Heart left ventricle (tissue), 16 donors: ENCODE data around the gene ARL11. TPM values are rescaled to one million over a fixed set of nuclear protein-coding genes. Genes with fewer than 3 reads are reported as not detected.

Experiments used
- ATAC-seq, 4 donors: fragments of 200-7000 bp; cut with Tn5 transposase; one replicate each; pipeline ENCODE4 v1.9.1; 2020 to 2022; ENCODE audit warnings: moderate library complexity in 4 of 4, mild to moderate bottlenecking in 3 of 4, moderate number of reproducible peaks in 1 of 4
- DNase-seq, 5 donors: peaks; one replicate each; pipeline ENCODE4 v3.0.0-alpha.2; 2020
- H3K27ac ChIP-seq, 12 donors: fragments of 200-600 bp; sonication (generic) in 4 of 12; one replicate each; pipeline versions ENCODE4 v1.5.0 to v1.8.0; 2016 to 2022; ENCODE audit warnings: mild to moderate bottlenecking in 2 of 12
- H3K27me3 ChIP-seq, 9 donors: fragments of 200-600 bp; sonication (generic) in 2 of 9; one replicate each; pipeline versions ENCODE4 v1.5.1 to v1.8.0; 2016 to 2022; ENCODE audit warnings: mild to moderate bottlenecking in 3 of 9
- H3K36me3 ChIP-seq, 9 donors: fragments of 200-600 bp; sonication (generic) in 2 of 9; one replicate each; pipeline versions ENCODE4 v1.5.0 to v1.8.0; 2018 to 2022; ENCODE audit warnings: mild to moderate bottlenecking in 2 of 9
- H3K4me1 ChIP-seq, 12 donors: fragments of 200-600 bp; sonication (generic) in 4 of 12; one replicate each; pipeline versions ENCODE4 v1.5.0 to v1.8.0; 2016 to 2022; ENCODE audit warnings: mild to moderate bottlenecking in 3 of 12
- H3K4me3 ChIP-seq, 12 donors: fragments of 200-600 bp; sonication (generic) in 4 of 12; one replicate each; pipeline versions ENCODE4 v1.5.0 to v1.8.0; 2017 to 2022; ENCODE audit warnings: mild to moderate bottlenecking in 9 of 12, moderate library complexity in 4 of 12
- H3K9me3 ChIP-seq, 12 donors: fragments of 200-600 bp; sonication (generic) in 4 of 12; one replicate each; pipeline versions ENCODE4 v1.5.0 to v1.8.0; 2016 to 2022; ENCODE audit warnings: mild to moderate bottlenecking in 1 of 12
- POLR2A ChIP-seq, 2 donors: fragments of 450-650 bp; IDR thresholded peaks; one replicate each; pipeline ENCODE4 v1.6.1; 2017; ENCODE audit warnings: antibody characterized with exemption in 2 of 2, mild to moderate bottlenecking in 2 of 2, moderate library complexity in 2 of 2
- WGBS, 4 donors: extraction: QIAGEN DNeasy Blood & Tissue Kit in 2 of 4; methylation state at CpG; one replicate each; pipeline versions ENCODE4 v1.1.5 to v1.1.7; 2013 to 2018; 5-methylcytosine and 5-hydroxymethylcytosine counted together
- intact Hi-C, 10 donors: fragments of 100-400 bp; cut with DNase I; formaldehyde crosslinking; loops; one replicate each; pipeline versions ENCODE4 v1.11.1 to v1.14.2; 2022
- polyA plus RNA-seq, 2 donors: library from polyadenylated mRNA; stranded (reverse); fragments of 200-250 nt; gene quantifications; one replicate each; pipeline ENCODE4 v1.2.3, GENCODE V29; 2013
- total RNA-seq, 9 donors: library from RNA; depleted of rRNA in 2 of 9; stranded (reverse); fragments of >200 nt in 2 of 9; fragmentation: NEBNext Ultra II Directional in 3 of 9; extraction: Animal tissue kit (Norgen Biotek cat#: 25700) in 3 of 9; gene quantifications; one replicate each; pipeline versions ENCODE4 v1.1.0 to v1.2.4, GENCODE V29; 2016 to 2023
- TF ChIP-seq, protein P1 (sequence below), 12 donors: fragments of 200-600 bp; sonication (generic) in 4 of 12; IDR thresholded peaks; one replicate each; pipeline versions ENCODE4 v1.5.0 to v1.8.0; 2018 to 2022; ENCODE audit warnings: antibody characterized with exemption in 12 of 12, mild to moderate bottlenecking in 5 of 12
- donor health status: ischemic (EF 13 %, LVEDD 7.1; RV severe dilation, severe dysfunction).
- donor health status: healthy with polysubstance abuse.
- donor health status: DM: no; HTN: yes; CAD: no.
- donor health status: DM: no; HTN: no; CAD: no.
- donor health status: ischemic (EF 25% LVEDD 6.9; RV normal size, moderate dysfunction).
- donor health status: ischemic (EF 25% LVEDD 5.7; RV mildly dilated, moderate dysfunction).
- donor health status: healthy.
- donor health status: DM: yes; HTN: yes; CAD: no.
- donor health status: ischemic (EF 35%, LVEDD 5.7; RV mildly dilated, moderate dysfunction).
- donor health status: nonischemic (EF 11% LVEDD 7.7; RV severe dilation, severe dysfunction).
- donor health status: DM: yes; HTN: yes; CAD: no.
- donor health status: PGD.
- donor health status: ischemic (EF 29% LVEDD 5.4; RV normal size, mild dysfunction).
- donor health status: nonischemic (EF 23%, LVEDD 6.1; RV moderate dilation, normal function).

ARL11 gene
- total and polyA plus RNA-seq, 11 donors = 0.13 to 3.0 (median 0.32) TPM

DNA sequence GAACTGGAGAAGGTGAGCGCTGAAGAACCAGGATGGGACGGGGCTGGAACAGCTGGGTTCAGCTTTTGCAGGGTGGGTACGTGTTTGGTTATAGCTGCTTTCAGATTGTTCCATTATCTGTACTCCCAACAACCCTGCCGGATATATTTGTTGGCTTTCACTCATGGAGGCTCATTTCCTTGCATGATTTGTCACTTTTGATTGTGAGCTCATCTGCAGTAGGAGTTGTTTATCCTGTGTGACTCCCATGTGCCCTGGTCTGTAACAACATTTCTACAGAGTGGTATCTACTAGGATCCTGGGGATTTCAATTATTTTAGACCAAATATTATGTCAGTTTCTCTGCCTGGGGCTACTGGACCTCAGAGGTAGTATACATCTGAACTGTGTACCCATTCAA, 5.4 kb downstream of the ARL11 start:
- no peak overlapping the region for H3K4me3 ChIP-seq
- no peak for ATAC-seq
- H3K9me3 ChIP-seq = no peaks in the 10 kb centered on the region
- no peak for TF ChIP-seq POLR2A (IDR thresholded peaks at IDR 0.05)
- TF ChIP-seq, protein P1, sequence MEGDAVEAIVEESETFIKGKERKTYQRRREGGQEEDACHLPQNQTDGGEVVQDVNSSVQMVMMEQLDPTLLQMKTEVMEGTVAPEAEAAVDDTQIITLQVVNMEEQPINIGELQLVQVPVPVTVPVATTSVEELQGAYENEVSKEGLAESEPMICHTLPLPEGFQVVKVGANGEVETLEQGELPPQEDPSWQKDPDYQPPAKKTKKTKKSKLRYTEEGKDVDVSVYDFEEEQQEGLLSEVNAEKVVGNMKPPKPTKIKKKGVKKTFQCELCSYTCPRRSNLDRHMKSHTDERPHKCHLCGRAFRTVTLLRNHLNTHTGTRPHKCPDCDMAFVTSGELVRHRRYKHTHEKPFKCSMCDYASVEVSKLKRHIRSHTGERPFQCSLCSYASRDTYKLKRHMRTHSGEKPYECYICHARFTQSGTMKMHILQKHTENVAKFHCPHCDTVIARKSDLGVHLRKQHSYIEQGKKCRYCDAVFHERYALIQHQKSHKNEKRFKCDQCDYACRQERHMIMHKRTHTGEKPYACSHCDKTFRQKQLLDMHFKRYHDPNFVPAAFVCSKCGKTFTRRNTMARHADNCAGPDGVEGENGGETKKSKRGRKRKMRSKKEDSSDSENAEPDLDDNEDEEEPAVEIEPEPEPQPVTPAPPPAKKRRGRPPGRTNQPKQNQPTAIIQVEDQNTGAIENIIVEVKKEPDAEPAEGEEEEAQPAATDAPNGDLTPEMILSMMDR (IDR thresholded peaks at IDR 0.05) = no peak
- 55 to 76% (median 71%) methylated on average over 4 of the region's 4 CpGs for WGBS, 4 donors
- H3K4me1 ChIP-seq = peaks cover 0 to 54% (median 10%) of the 10 kb centered on the region in 12 donors
- H3K36me3 ChIP-seq = no peaks in the 10 kb centered on the region
- no peaks in the 10 kb centered on the region for H3K27me3 ChIP-seq
- no peak for DNase-seq
- intact Hi-C loops = no loop called here
- no peak overlapping the region for H3K27ac ChIP-seq

DNA sequence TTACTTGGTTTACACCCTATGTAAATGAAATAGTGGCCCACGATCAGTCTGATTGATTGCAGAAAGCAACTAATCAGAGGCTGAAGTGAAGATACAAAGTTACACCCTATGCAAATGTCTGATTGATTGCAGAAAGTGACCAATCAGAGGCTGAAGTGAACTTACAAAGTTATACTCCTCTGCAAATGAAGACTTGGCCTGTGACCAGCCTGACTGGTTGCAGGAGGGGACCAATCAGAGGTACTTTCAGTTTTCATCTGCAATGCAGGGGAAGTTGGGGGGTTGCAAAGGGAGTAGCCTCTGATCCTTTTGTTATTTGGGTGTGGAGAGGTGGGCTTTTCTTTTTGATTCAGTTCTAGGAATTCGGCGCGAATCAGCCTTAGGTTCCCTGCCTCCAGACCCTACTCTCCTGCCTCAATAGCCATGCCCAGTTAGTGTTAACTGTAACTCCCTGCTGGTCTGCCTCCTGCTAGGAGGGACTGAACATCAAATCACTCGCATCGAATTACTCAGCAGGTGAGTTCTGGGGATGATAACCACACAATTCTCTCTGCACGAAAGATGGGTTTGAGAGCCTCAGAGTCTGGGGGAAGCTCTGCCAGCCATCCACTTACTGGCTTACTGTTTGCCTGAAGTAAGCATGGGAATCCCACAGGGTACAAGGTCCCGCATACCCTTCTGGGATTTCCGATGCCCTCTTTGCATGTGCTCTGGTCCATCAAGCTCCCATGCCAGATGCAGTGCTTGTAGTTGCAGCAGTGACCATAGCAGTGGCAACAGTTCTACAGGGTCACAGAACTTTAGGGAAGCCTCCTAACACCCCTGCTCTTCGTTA, 7.5 kb downstream of the ARL11 start:
- Histone ChIP-seq H3K27ac (peak overlapping the region in 2 of 12 donors; percentile 12 to 42), H3K9me3 (no peaks in the 10 kb centered on the region), H3K4me3 (peak overlapping the region in 9 of 12 donors; percentile 19 to 51 (median 31)), H3K27me3 (no peaks in the 10 kb centered on the region), H3K4me1 (peaks cover 0 to 36% (median 3%) of the 10 kb centered on the region in 12 donors), H3K36me3 (no peaks in the 10 kb centered on the region)
- DNase-seq = peak in 2 of 5 donors; percentile 44 to 54
- WGBS, 4 donors = 54 to 68% (median 64%) methylated on average over 10 of the region's 10 CpGs
- TF ChIP-seq, protein P1 (IDR thresholded peaks at IDR 0.05) = no peak
- TF ChIP-seq POLR2A (IDR thresholded peaks at IDR 0.05) = no peak
- no peak for ATAC-seq
- intact Hi-C loops = no loop called here

DNA sequence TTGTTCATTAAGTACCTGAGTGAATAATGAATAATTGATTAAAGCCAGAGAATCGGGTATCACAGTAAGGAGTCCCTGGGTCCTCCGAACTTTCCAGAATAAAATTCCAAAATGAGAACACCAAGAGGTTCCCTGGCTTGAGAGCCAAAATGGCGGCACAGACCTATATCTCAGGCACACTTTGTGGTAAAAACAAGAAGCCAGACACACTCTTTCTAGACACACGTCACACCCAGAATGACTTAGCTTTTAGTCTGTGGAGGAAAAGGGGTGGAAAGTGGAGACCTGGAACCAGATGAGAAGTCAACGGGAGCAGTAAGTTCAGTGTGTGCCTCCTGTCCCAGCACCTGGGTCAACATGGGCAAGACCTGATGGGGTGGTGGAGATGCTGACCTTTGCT, 8.4 kb downstream of the ARL11 start:
- Histone ChIP-seq H3K4me3 (no peak overlapping the region), H3K27ac (no peak overlapping the region), H3K4me1 (peaks cover 0 to 40% (median 3%) of the 10 kb centered on the region in 12 donors), H3K27me3 (no peaks in the 10 kb centered on the region), H3K9me3 (no peaks in the 10 kb centered on the region), H3K36me3 (no peaks in the 10 kb centered on the region)
- 95 to 99% (median 98%) methylated on average over 5 of the region's 5 CpGs for WGBS, 4 donors
- DNase-seq = no peak
- intact Hi-C loops = no loop called here
- ATAC-seq = no peak
- no peak for TF ChIP-seq POLR2A (IDR thresholded peaks at IDR 0.05)
- TF ChIP-seq, protein P1 (IDR thresholded peaks at IDR 0.05) = no peak

- WGBS, 4 donors = 78 to 81% (median 79%) methylated on average over 4 of the region's 4 CpGs
- Histone ChIP-seq H3K4me3 (no peak overlapping the region), H3K4me1 (peaks cover 0 to 40% (median under 1%) of the 10 kb centered on the region in 12 donors), H3K27me3 (no peaks in the 10 kb centered on the region), H3K9me3 (no peaks in the 10 kb centered on the region), H3K27ac (peak overlapping the region in 1 of 12 donors; percentile 15), H3K36me3 (no peaks in the 10 kb centered on the region)
- TF ChIP-seq, protein P1 (IDR thresholded peaks at IDR 0.05) = no peak
- ATAC-seq (no peak), DNase-seq (no peak)
- intact Hi-C loops = no loop called here
Measured at GRCh38 chr13:49638030-49638743, 9.9 kb downstream of the ARL11 start.
